ENCODE data around the gene SELPLG.

DNA sequence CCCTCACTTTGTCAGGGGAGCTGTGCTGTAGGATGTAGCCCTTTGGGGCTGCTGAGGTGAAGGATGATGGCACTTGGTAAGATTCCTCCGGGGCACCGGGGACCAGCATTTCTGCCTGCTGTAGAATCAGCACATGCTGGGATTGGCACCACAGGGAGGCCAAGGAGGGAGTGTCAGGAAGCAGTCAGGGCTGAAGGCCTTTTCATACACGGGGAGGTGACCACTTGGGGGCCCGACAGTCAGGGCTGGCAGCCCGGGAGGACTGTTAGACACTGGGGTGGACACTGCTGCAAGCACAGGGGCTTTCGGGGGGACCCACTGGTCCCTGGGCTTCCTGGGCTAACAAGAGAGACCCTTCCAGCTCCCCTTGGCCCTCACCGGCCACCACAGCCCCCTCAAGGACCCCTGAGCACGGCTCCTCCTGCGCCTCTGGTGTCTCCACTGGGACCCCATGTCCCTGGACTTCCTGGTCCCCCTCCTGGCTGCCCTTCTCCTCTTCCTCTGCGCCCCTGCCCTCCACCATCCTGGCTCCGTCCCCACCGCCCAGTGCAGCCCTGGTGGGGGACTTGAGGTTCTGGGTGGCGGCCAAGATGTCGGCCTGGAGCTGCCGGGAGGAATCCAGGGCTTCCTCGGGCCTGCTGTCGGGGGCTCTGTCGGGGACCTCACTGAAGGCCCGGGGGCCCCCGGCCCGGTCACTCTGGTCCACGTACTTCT is 42.3 kb downstream of the SELPLG start:
- TF ChIP-seq CTCF (IDR thresholded peaks at IDR 0.05; ENCODE audit: insufficient read depth, low read depth, low read length) (no peak), EZH2 (IDR thresholded peaks at IDR 0.05; ENCODE audit: insufficient read depth, low read length) (no peak)

Data from astrocyte (in vitro differentiated cells and primary cell).